Sigmoid colon (tissue), 4 donors: ENCODE measurements around the gene PHC2.

Experiments used
- POLR2AphosphoS5 ChIP-seq, 4 donors: sonication (generic); formaldehyde crosslinking; IDR thresholded peaks; one replicate each; pipeline ENCODE4 v1.6.1; 2017; ENCODE audit warnings: antibody characterized with exemption in 4 of 4
- TF ChIP-seq, protein P1 (sequence below), 4 experiments: fragments of 450-650 bp in 3 of 4; fragments of 200-600 bp in 1 of 4; IDR thresholded peaks; one replicate each; pipeline ENCODE4 v1.5.1; 2016 to 2019; ENCODE audit warnings: antibody characterized with exemption in 4 of 4, mild to moderate bottlenecking in 3 of 4, moderate library complexity in 2 of 4

DNA sequence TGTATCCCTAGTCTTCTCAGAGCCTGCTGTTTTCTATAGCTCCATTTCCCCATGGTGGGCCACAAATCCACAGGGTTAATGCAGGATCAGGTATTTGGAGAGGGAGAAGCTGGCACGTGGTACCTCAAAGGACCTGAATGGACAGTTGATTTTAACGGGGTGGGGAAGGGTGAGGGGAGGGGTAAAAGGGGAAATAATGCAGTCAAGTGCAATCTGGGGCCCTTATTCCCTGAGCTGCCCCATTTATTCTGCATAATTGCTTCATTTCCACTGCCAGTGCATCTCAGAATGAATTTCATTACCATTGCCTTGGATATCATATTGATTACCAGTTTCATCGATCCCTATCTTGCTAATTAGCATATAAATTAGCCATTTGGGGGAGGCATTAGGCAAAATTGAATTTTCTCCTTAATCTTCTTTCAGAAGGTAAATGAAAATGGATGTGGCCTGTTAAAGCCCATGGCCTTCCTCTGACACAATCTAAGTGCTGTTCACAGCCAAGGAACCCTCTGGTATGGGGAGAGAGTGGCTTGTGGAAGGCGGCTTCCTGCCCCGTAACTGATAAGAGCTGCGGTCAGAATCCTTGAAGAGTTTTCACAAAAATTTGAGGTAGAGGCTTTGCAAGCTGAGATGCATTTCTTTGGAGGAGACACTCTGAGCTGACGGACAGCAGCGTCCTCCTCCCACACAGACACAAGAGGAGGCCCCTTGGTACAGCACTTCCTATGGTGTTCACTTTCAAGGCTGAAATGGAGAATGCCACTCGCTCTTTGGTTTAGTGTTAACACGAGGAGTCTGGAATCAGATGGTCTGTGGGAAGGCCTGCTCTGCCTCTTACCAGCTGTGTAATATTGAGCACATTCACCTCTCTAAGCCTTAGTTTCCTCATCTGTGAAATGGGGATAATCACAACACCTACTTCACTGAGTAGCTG, 34.4 kb downstream of the PHC2 start:
- no peak for TF ChIP-seq POLR2AphosphoS5 (IDR thresholded peaks at IDR 0.05)
- TF ChIP-seq, protein P1, sequence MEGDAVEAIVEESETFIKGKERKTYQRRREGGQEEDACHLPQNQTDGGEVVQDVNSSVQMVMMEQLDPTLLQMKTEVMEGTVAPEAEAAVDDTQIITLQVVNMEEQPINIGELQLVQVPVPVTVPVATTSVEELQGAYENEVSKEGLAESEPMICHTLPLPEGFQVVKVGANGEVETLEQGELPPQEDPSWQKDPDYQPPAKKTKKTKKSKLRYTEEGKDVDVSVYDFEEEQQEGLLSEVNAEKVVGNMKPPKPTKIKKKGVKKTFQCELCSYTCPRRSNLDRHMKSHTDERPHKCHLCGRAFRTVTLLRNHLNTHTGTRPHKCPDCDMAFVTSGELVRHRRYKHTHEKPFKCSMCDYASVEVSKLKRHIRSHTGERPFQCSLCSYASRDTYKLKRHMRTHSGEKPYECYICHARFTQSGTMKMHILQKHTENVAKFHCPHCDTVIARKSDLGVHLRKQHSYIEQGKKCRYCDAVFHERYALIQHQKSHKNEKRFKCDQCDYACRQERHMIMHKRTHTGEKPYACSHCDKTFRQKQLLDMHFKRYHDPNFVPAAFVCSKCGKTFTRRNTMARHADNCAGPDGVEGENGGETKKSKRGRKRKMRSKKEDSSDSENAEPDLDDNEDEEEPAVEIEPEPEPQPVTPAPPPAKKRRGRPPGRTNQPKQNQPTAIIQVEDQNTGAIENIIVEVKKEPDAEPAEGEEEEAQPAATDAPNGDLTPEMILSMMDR (IDR thresholded peaks at IDR 0.05) = no peak
